ENCODE results near the gene PDSS2.
"Not testable (repeated sequence)": the region's sequence is repeated elsewhere in the genome, so short reads cannot be mapped to it uniquely, and the experiment has no call there.

Gene PDSS2

GRCh38 chr6:107121964-107122495 lies 337.3 kb downstream of the PDSS2 start:
- H3K4me3 ChIP-seq (ENCODE audit: low read depth, low read length), result no peak overlapping the region
- TF ChIP-seq, protein P1, sequence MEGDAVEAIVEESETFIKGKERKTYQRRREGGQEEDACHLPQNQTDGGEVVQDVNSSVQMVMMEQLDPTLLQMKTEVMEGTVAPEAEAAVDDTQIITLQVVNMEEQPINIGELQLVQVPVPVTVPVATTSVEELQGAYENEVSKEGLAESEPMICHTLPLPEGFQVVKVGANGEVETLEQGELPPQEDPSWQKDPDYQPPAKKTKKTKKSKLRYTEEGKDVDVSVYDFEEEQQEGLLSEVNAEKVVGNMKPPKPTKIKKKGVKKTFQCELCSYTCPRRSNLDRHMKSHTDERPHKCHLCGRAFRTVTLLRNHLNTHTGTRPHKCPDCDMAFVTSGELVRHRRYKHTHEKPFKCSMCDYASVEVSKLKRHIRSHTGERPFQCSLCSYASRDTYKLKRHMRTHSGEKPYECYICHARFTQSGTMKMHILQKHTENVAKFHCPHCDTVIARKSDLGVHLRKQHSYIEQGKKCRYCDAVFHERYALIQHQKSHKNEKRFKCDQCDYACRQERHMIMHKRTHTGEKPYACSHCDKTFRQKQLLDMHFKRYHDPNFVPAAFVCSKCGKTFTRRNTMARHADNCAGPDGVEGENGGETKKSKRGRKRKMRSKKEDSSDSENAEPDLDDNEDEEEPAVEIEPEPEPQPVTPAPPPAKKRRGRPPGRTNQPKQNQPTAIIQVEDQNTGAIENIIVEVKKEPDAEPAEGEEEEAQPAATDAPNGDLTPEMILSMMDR (IDR thresholded peaks at IDR 0.05; ENCODE audit: borderline replicate concordance, insufficient read depth, low read depth, low read length), result no peak

- no peak overlapping the region for H3K4me3 ChIP-seq (ENCODE audit: low read depth, low read length)
- TF ChIP-seq, protein P1 (IDR thresholded peaks at IDR 0.05; ENCODE audit: borderline replicate concordance, insufficient read depth, low read depth, low read length), result no peak
Observed at GRCh38 chr6:107121266-107121665, 338.1 kb downstream of the PDSS2 start.

- TF ChIP-seq, protein P1 (IDR thresholded peaks at IDR 0.05; ENCODE audit: borderline replicate concordance, insufficient read depth, low read depth, low read length), result no peak
Observed at GRCh38 chr6:107120404-107120803, 339.0 kb downstream of the PDSS2 start.

DNA sequence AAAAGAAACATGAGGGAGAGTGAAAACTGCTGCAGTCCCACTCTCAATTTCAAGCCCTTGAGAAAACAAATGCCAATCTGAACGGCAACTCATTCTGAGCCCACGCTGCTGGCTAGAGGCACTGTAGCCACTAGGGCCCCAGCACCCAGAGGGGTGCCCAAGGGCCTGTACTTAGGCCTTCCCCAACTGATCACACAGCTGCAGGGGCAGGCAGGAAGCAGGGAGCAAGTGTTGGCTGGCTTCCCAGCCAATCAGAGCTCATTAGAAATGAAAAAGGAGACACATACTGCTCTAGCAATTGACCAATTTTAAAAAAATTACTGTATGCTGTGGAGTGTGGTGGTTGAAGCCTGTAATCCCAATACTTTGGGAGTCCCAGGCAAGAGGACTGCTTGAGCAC lies 340.4 kb downstream of the PDSS2 start:
- H3K4me3 ChIP-seq (ENCODE audit: low read depth, low read length), result no peak overlapping the region
- TF ChIP-seq, protein P1 (IDR thresholded peaks at IDR 0.05; ENCODE audit: borderline replicate concordance, insufficient read depth, low read depth, low read length), result no peak

More at GRCh38 chr6:107120404-107120803, 339.0 kb downstream of the PDSS2 start:
- no peak overlapping the region for H3K4me3 ChIP-seq (ENCODE audit: low read depth, low read length)

- not testable (repeated sequence) for H3K4me3 ChIP-seq (ENCODE audit: low read depth, low read length)
Observed at GRCh38 chr6:107118540-107118939, 340.8 kb downstream of the PDSS2 start.

GRCh38 chr6:107116931-107117330 lies 342.4 kb downstream of the PDSS2 start:
- no peak overlapping the region for H3K4me3 ChIP-seq (ENCODE audit: low read depth, low read length)
- TF ChIP-seq, protein P1 (IDR thresholded peaks at IDR 0.05; ENCODE audit: borderline replicate concordance, insufficient read depth, low read depth, low read length), result no peak

DNA sequence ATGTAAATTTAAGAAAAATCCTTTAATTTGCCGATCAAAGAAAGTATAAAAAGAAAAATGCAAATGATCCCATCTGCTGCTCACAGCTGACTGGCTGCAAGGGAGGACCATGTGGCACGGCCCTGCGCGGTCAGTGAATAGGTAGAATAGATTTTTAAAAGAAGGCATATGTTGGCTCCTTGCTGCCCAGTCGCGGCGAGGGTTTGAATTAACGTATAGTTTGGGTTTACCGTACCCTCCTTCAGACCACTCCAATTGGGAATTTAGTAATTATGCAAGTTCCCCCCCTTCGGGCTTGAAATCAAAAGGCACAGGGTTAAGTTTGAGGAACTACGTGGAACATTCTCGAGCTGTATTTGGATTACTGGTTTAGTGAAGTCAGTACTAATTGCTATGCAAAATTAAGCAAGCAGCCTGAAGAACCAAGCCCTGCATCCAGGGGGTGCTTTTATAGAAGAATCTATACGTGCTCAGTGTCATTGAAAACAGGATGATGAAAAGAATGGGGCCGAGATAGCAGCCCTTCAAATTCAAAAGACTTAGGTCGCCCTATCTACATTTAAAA lies 343.0 kb downstream of the PDSS2 start:
- TF ChIP-seq, protein P1 (IDR thresholded peaks at IDR 0.05; ENCODE audit: borderline replicate concordance, insufficient read depth, low read depth, low read length), result no peak
- H3K4me3 ChIP-seq (ENCODE audit: low read depth, low read length), result no peak overlapping the region
